GM12878 (cell line): ENCODE measurements around the gene EGFR. TPM values are rescaled to one million over a fixed set of nuclear protein-coding genes. Genes with fewer than 3 reads are reported as not detected.

Experiments
- ATAC-seq: fragments of 200-7000 bp; cut with Tn5 transposase; 3 replicates; pipeline ENCODE4 v1.9.1; 2020; ENCODE audit warnings: mild to moderate bottlenecking, moderate library complexity
- BruUV-seq: library from RNA; stranded (reverse); fragments of 400-500 nt; replicated peaks from 2 replicates; lab custom pipeline; 2021; lab: Mats Ljungman, UMichigan
- CTCF ChIA-PET: fragments of 300-600 bp; sonication (Branson Sonifier 250); formaldehyde crosslinking; extraction: SDS; loops from one replicate; lab custom pipeline; 2021; ENCODE audit warnings: inconsistent platforms; lab: Yijun Ruan, JAX
- POLR2A ChIA-PET: fragments of 350-600 bp; formaldehyde crosslinking; extraction: SDS; loops from one replicate; lab custom pipeline; 2021; ENCODE audit warnings: inconsistent platforms; lab: Charles Lee
- RAD21 ChIA-PET: fragments of 300-600 bp; sonication (Branson Sonifier 250); formaldehyde crosslinking; loops from one replicate; lab custom pipeline; 2023; ENCODE audit warnings: antibody characterized with exemption; ENCODE audit not compliant: unreplicated experiment; lab: Charles Lee
- SMC1A ChIA-PET: fragments of 300-600 bp; sonication (Branson Sonifier 250); formaldehyde crosslinking; loops from one replicate; lab custom pipeline; 2023; ENCODE audit not compliant: unreplicated experiment, uncharacterized antibody; lab: Charles Lee
- DNase-seq: peaks from one replicate; pipeline ENCODE4 v3.0.0-alpha.2; 2011; ENCODE audit warnings: low read depth, low spot score
- FAIRE-seq: peaks from 3 replicates; lab custom pipeline; 2011; peaks lifted over from hg19 to GRCh38; lab: Jason Lieb, UNC
- H2AFZ ChIP-seq: 2 replicates; pipeline ENCODE4 v1.6.0; 2011; ENCODE audit warnings: low read depth, low read length, control low read depth; ENCODE audit not compliant: control insufficient read depth
- H3K27ac ChIP-seq: 2 replicates; pipeline ENCODE4 v1.5.1; 2011; ENCODE audit warnings: control low read depth; ENCODE audit not compliant: control insufficient read depth, insufficient read depth
- H3K27me3 ChIP-seq, 2 experiments: replicated peaks in 1 of 2; 2 replicates each; pipeline versions ENCODE4 v1.6.0 to v1.6.1; 2011; ENCODE audit warnings: low read length in 1 of 2; ENCODE audit not compliant: control insufficient read depth in 2 of 2, insufficient read depth in 2 of 2
- H3K36me3 ChIP-seq, 2 experiments: 2 replicates each; pipeline ENCODE4 v1.5.1; 2011; ENCODE audit warnings: low read length in 1 of 2; ENCODE audit not compliant: control insufficient read depth in 2 of 2, insufficient read depth in 2 of 2
- H3K4me1 ChIP-seq: 2 replicates; pipeline ENCODE4 v1.6.1; 2011; ENCODE audit warnings: mild to moderate bottlenecking, low read length, moderate library complexity, mixed read lengths; ENCODE audit not compliant: control insufficient read depth, insufficient read depth
- H3K4me2 ChIP-seq: 2 replicates; pipeline ENCODE4 v1.6.0; 2011; ENCODE audit warnings: control low read depth; ENCODE audit not compliant: control insufficient read depth, insufficient read depth
- H3K4me3 ChIP-seq: fragments of 200-600 bp; sonication (generic); 2 replicates; pipeline ENCODE4 v1.5.1; 2016
- H3K79me2 ChIP-seq: 2 replicates; pipeline ENCODE4 v1.6.0; 2011; ENCODE audit warnings: low read length; ENCODE audit not compliant: control insufficient read depth, insufficient read depth
- H3K9ac ChIP-seq: 2 replicates; pipeline ENCODE4 v1.8.0; 2011; ENCODE audit warnings: low read length, control low read depth, mixed read lengths; ENCODE audit not compliant: control insufficient read depth, insufficient read depth
- H3K9me3 ChIP-seq: replicated peaks from 3 replicates; pipeline ENCODE4 v1.5.1; 2011; ENCODE audit warnings: mild to moderate bottlenecking, low read length; ENCODE audit not compliant: control insufficient read depth, insufficient read depth
- H4K20me1 ChIP-seq: 2 replicates; pipeline ENCODE4 v1.6.0; 2011; ENCODE audit not compliant: control insufficient read depth, insufficient read depth
- HSF1 ChIP-seq: fragments of 150-350 bp; IDR thresholded peaks from 2 replicates; pipeline ENCODE4 v1.6.1; 2014; ENCODE audit warnings: mild to moderate bottlenecking, low read depth, low read length
- NR2F1 ChIP-seq: fragments of 450-650 bp; conservative IDR thresholded peaks from 2 replicates; pipeline ENCODE4 v1.6.1; 2017; ENCODE audit warnings: mild to moderate bottlenecking
- SIN3A ChIP-seq: IDR thresholded peaks from 2 replicates; pipeline ENCODE4 v1.6.1; 2012; ENCODE audit warnings: low read depth, low read length, improper control_type of control experiment
- SMC3 ChIP-seq: IDR thresholded peaks from 2 replicates; pipeline ENCODE4 v1.6.1; 2011; ENCODE audit warnings: low read length, improper control_type of control experiment, borderline replicate concordance
- WGBS: methylation state at CpG from one replicate; pipeline ENCODE4 v1.1.6; 2016; ENCODE audit warnings: low lambda C conversion rate; ENCODE audit not compliant: insufficient replicate concordance, insufficient coverage; ENCODE audit errors: missing lambda C conversion rate; 5-methylcytosine and 5-hydroxymethylcytosine counted together
- in situ Hi-C: fragments of 300-500 bp; cut with MboI; formaldehyde crosslinking; loops from 9 replicates; pipeline ENCODE4 v1.14.3; 2018; ENCODE audit warnings: mixed read lengths
- intact Hi-C: fragments of 100-400 bp; cut with micrococcal nuclease; formaldehyde crosslinking; loops from one replicate; pipeline ENCODE4 v1.14.2; 2022; ENCODE audit not compliant: unreplicated experiment
- polyA plus RNA-seq, 11 experiments: library from polyadenylated mRNA; depleted of rRNA in 4 of 11; unstranded in 6 of 11; stranded (reverse) in 5 of 11; fragments of >200 nt; fragmentation: Nextera tagmentation in 4 of 11; fragmentation: Illumina TruSeq in 1 of 11; extraction: Ambion mirVana in 4 of 11; extraction: Trizol in 1 of 11; gene quantifications; 1 replicate in 1 of 11; 2 replicates in 10 of 11; pipeline versions ENCODE4 v1.2.1 to v1.2.3, GENCODE V29; 2011 to 2016; ENCODE audit warnings: inconsistent platforms in 2 of 11, missing spikeins in 2 of 11, low read depth in 1 of 11
- total RNA-seq, 4 experiments: library from RNA; depleted of rRNA in 3 of 4; stranded (reverse); fragments of >200 nt in 3 of 4; fragmentation: Illumina TruSeq in 1 of 4; extraction: Trizol in 1 of 4; gene quantifications; 2 replicates each; pipeline versions ENCODE4 v1.2.1 to v1.2.3, GENCODE V29; 2013 to 2021
- TF ChIP-seq, protein P1 (sequence below): fragments of 450-650 bp; IDR thresholded peaks from 2 replicates; pipeline ENCODE4 v1.6.1; 2017; ENCODE audit warnings: mild to moderate bottlenecking, low read depth, inconsistent platforms; ENCODE audit not compliant: poor library complexity, severe bottlenecking

EGFR gene
- total and polyA plus RNA-seq, 10 of the 15 experiments (the other 5 are each of a cell fraction or from before 2014, with no cell fraction given), result 0.01 to 0.31 TPM; not detected in 8

GRCh38 chr7:55026086-55026790 lies 7.4 kb downstream of the EGFR start:
- H3K9ac ChIP-seq, result no peak overlapping the region
- FAIRE-seq (no peak), ATAC-seq (no peak), DNase-seq (no peak)
- no peaks in the 10 kb centered on the region for H3K36me3 ChIP-seq
- intact Hi-C loops, result no loop called here
- H3K4me2 ChIP-seq, result no peak overlapping the region
- WGBS, result 56% methylated on average over 11 of the region's 11 CpGs
- H3K27ac ChIP-seq, result no peak overlapping the region
- H3K4me3 ChIP-seq, result no peak overlapping the region
- SMC1A ChIA-PET, result interaction anchor here (1.0 kb wide), 1 partner anchor 11 kb away, joined by 4 read pairs; no protein-coding TSS in a partner anchor
- no TSS peak for BruUV-seq
- H4K20me1 ChIP-seq, result no peaks in the 10 kb centered on the region
- no peaks in the 10 kb centered on the region for H3K4me1 ChIP-seq
- RAD21 ChIA-PET, result no interaction called here
- H2AFZ ChIP-seq, result no peak overlapping the region
- H3K27me3 ChIP-seq, result no peaks in the 10 kb centered on the region; a peak in 1 of 4 replicates
- TF ChIP-seq HSF1 (no peak), NR2F1 (no peak), SIN3A (no peak), SMC3 (no peak)
- TF ChIP-seq, protein P1, sequence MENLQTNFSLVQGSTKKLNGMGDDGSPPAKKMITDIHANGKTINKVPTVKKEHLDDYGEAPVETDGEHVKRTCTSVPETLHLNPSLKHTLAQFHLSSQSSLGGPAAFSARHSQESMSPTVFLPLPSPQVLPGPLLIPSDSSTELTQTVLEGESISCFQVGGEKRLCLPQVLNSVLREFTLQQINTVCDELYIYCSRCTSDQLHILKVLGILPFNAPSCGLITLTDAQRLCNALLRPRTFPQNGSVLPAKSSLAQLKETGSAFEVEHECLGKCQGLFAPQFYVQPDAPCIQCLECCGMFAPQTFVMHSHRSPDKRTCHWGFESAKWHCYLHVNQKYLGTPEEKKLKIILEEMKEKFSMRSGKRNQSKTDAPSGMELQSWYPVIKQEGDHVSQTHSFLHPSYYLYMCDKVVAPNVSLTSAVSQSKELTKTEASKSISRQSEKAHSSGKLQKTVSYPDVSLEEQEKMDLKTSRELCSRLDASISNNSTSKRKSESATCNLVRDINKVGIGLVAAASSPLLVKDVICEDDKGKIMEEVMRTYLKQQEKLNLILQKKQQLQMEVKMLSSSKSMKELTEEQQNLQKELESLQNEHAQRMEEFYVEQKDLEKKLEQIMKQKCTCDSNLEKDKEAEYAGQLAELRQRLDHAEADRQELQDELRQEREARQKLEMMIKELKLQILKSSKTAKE, result no peak
- in situ Hi-C loops, result no loop called here
- CTCF ChIA-PET, result interaction anchor here (0.8 to 1.2 kb wide), 3 partner anchors 10 to 229 kb away, joined by 3 to 6 read pairs (median 3); no protein-coding TSS in a partner anchor
- POLR2A ChIA-PET, result no interaction called here
- no peaks in the 10 kb centered on the region for H3K9me3 ChIP-seq
- H3K79me2 ChIP-seq, result no peaks in the 10 kb centered on the region
